Thoracic aorta (tissue), 2 donors: Measurements from ENCODE around the gene SLC35E2B. TPM values are rescaled to one million over a fixed set of nuclear protein-coding genes. Genes with fewer than 3 reads are reported as not detected.

ENCODE experiments used
- ATAC-seq: fragments of 150-250 bp; one replicate; pipeline ENCODE4 v1.8.0; 2017; ENCODE audit warnings: low read depth; ENCODE audit not compliant: insufficient number of reproducible peaks, low FRiP score
- DNase-seq: peaks from one replicate; pipeline ENCODE4 v3.0.0-alpha.2; 2020; ENCODE audit warnings: low spot score
- H3K27ac ChIP-seq, 2 donors: fragments of 200-600 bp; sonication (generic); 1 replicate in 1 of 2; 2 replicates in 1 of 2; pipeline ENCODE4 v1.5.1; 2016; ENCODE audit warnings: mild to moderate bottlenecking in 2 of 2, moderate library complexity in 2 of 2
- H3K27me3 ChIP-seq: fragments of 200-600 bp; sonication (generic); replicated peaks from 2 replicates; pipeline ENCODE4 v1.6.0; 2016; ENCODE audit warnings: mild to moderate bottlenecking; ENCODE audit not compliant: insufficient read depth
- H3K36me3 ChIP-seq: fragments of 200-600 bp; sonication (generic); one replicate; pipeline ENCODE4 v1.5.1; 2016
- H3K4me1 ChIP-seq, 2 donors: fragments of 200-600 bp; sonication (generic); 1 replicate in 1 of 2; 2 replicates in 1 of 2; pipeline versions ENCODE4 v1.5.1 to v1.6.0; 2016; ENCODE audit warnings: low read depth in 2 of 2, mild to moderate bottlenecking in 1 of 2; ENCODE audit not compliant: control insufficient read depth in 1 of 2
- H3K4me3 ChIP-seq: fragments of 200-600 bp; sonication (generic); 2 replicates; pipeline ENCODE4 v1.5.1; 2016; ENCODE audit warnings: mild to moderate bottlenecking
- H3K9me3 ChIP-seq: fragments of 200-600 bp; sonication (generic); 2 replicates; pipeline ENCODE4 v1.5.1; 2016
- CTCF ChIP-seq: fragments of 200-600 bp; sonication (generic); IDR thresholded peaks from one replicate; pipeline ENCODE4 v1.5.1; 2019; ENCODE audit warnings: antibody characterized with exemption
- total RNA-seq, 2 donors: library from RNA; depleted of rRNA; stranded (reverse); fragments of >200 nt; gene quantifications; one replicate each; pipeline versions ENCODE4 v1.1.0 to v1.2.3, GENCODE V29; 2016

Gene SLC35E2B
- total RNA-seq, 2 donors from 2014 or later = 37.2 to 48.3 TPM

GRCh38 chr1:1687846-1688245 lies 4.7 kb downstream of the SLC35E2B start:
- Histone ChIP-seq H3K27me3 (no peaks in the 10 kb centered on the region), H3K4me1 (peaks cover 5 to 18% of the 10 kb centered on the region in 2 donors), H3K27ac (no peak overlapping the region), H3K36me3 (no peaks in the 10 kb centered on the region), H3K4me3 (no peak overlapping the region), H3K9me3 (no peaks in the 10 kb centered on the region)
- DNase-seq = no peak
- no peak for TF ChIP-seq CTCF
- ATAC-seq = no peak

- no peaks in the 10 kb centered on the region for H3K9me3 ChIP-seq
- no peak for DNase-seq
- no peak overlapping the region for H3K27ac ChIP-seq
- peaks cover 5 to 18% of the 10 kb centered on the region in 2 donors for H3K4me1 ChIP-seq
- H3K36me3 ChIP-seq = no peaks in the 10 kb centered on the region
- no peak for ATAC-seq
- no peak overlapping the region for H3K4me3 ChIP-seq
- TF ChIP-seq CTCF = no peak
- no peaks in the 10 kb centered on the region for H3K27me3 ChIP-seq
These were observed 8.4 kb downstream of the SLC35E2B start for GRCh38 chr1:1684031-1684681.

- ATAC-seq = no peak
- DNase-seq = no peak
- H3K4me3 ChIP-seq = no peak overlapping the region
- H3K27ac ChIP-seq = peak overlapping the region in 1 of 2 donors; percentile 22
- H3K4me1 ChIP-seq = peaks cover 5 to 25% of the 10 kb centered on the region in 2 donors
- no peak for TF ChIP-seq CTCF
- H3K9me3 ChIP-seq = no peaks in the 10 kb centered on the region
- H3K36me3 ChIP-seq = no peaks in the 10 kb centered on the region
- H3K27me3 ChIP-seq = no peaks in the 10 kb centered on the region
These were observed 9.3 kb downstream of the SLC35E2B start for GRCh38 chr1:1683104-1683905.

DNA sequence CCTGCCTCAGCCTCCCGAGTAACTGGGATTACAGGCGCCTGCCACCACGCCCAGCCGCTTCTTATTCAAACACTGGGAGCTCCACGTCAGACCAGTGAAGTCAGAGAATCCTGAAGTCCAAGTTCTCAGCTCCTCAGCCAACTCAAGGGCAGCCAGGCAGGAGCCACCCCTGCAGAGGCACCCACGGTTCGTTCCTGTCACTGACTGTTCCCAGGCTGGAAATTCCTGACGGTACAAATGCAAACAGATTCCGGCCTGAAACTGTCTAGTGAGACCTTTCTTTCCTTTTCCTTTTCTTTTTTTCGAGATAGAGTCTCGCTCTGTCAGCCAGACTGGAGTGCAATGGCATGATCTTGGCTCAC lies 11.7 kb downstream of the SLC35E2B start:
- H3K4me1 ChIP-seq = peaks cover 0 to 12% of the 10 kb centered on the region in 2 donors
- no peak for TF ChIP-seq CTCF
- DNase-seq = no peak
- H3K9me3 ChIP-seq = no peaks in the 10 kb centered on the region
- no peaks in the 10 kb centered on the region for H3K36me3 ChIP-seq
- H3K4me3 ChIP-seq = no peak overlapping the region
- H3K27me3 ChIP-seq = no peaks in the 10 kb centered on the region
- H3K27ac ChIP-seq = no peak overlapping the region
- no peak for ATAC-seq

DNA sequence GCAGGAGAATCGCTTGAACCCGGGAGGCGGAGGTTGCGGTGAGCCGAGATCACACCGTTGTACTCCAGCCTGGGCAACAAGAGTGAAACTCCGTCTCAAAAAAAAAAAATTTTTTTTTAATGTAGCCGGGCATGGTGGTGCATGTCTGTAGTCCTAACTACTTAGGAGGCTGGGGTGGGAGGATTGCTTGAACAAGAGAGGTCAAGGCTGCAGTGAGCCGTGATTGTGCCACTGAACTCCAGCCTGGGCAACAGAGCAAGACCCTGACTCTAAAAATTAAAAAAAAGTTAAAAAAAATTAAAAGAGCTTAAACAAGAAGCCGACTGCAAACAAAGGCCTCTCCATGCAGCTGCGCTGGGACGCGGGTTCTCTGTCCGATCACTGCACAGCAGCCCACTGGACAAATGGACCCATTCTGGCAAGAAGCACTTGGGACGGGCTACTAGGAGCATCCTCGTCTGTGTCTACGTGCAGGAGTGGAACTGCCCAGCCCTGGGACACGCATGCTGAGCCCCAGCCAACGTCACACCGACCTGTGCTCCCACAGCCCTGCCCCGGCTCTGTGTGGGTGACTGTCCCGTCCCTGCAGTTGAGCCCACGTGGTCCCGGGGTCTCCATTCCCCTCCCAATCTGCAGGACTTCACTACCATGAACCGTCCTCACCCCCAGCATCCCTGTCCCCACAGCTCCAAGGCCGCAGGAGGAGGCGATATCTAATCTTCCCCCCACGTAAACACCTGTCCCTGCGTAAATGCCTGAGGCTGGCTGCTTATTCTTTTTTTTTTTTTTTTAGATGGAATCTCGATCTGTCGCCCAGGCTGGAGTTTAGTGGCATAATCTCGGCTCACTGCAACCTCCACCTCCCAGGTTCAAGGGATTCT lies 12.3 kb downstream of the SLC35E2B start:
- DNase-seq = no peak
- no peak for TF ChIP-seq CTCF
- Histone ChIP-seq H3K36me3 (no peaks in the 10 kb centered on the region), H3K27me3 (no peaks in the 10 kb centered on the region), H3K9me3 (no peaks in the 10 kb centered on the region), H3K4me3 (no peak overlapping the region), H3K27ac (no peak overlapping the region), H3K4me1 (peaks cover 0 to 7% of the 10 kb centered on the region in 2 donors)
- no peak for ATAC-seq
